ENCODE data around the gene NLRX1.

Gene NLRX1

GRCh38 chr11:119178166-119178680, 9.7 kb downstream of the NLRX1 start:
- Histone ChIP-seq H3K4me2 (ENCODE audit: low read length) (no peak overlapping the region), H2AFZ (no peak overlapping the region), H3K27ac (no peak overlapping the region)

GRCh38 chr11:119179342-119179741, 10.8 kb downstream of the NLRX1 start:
- no peaks in the 10 kb centered on the region for H3K79me2 ChIP-seq
- H3K27me3 ChIP-seq (ENCODE audit: control insufficient read depth, insufficient read depth, low read length) = no peaks in the 10 kb centered on the region
- no peak overlapping the region for H3K9ac ChIP-seq
- no peak overlapping the region for H3K4me3 ChIP-seq (ENCODE audit: low read depth, low read length)
- no peak overlapping the region for H2AFZ ChIP-seq
- H3K4me2 ChIP-seq (ENCODE audit: low read length) = no peak overlapping the region
- H3K4me1 ChIP-seq = no peaks in the 10 kb centered on the region
- H3K27ac ChIP-seq = no peak overlapping the region
- no peaks in the 10 kb centered on the region for H3K9me3 ChIP-seq (ENCODE audit: control insufficient read depth, low read length)
- H3K36me3 ChIP-seq (ENCODE audit: control insufficient read depth, insufficient read depth, low read length) = no peaks in the 10 kb centered on the region
- TF ChIP-seq CTCF (IDR thresholded peaks at IDR 0.05) = no peak

More at GRCh38 chr11:119178166-119178680, 9.7 kb downstream of the NLRX1 start:
- no peaks in the 10 kb centered on the region for H3K4me1 ChIP-seq
- no peaks in the 10 kb centered on the region for H3K36me3 ChIP-seq (ENCODE audit: control insufficient read depth, insufficient read depth, low read length)
- H3K9ac ChIP-seq = no peak overlapping the region
- TF ChIP-seq CTCF (IDR thresholded peaks at IDR 0.05) = no peak
- H3K9me3 ChIP-seq (ENCODE audit: control insufficient read depth, low read length) = no peaks in the 10 kb centered on the region
- H3K27me3 ChIP-seq (ENCODE audit: control insufficient read depth, insufficient read depth, low read length) = no peaks in the 10 kb centered on the region
- no peak overlapping the region for H3K4me3 ChIP-seq (ENCODE audit: low read depth, low read length)
- no peaks in the 10 kb centered on the region for H3K79me2 ChIP-seq

- Histone ChIP-seq H3K4me3 (ENCODE audit: low read depth, low read length) (no peak overlapping the region), H3K27me3 (ENCODE audit: control insufficient read depth, insufficient read depth, low read length) (no peaks in the 10 kb centered on the region), H3K36me3 (ENCODE audit: control insufficient read depth, insufficient read depth, low read length) (no peaks in the 10 kb centered on the region), H3K9me3 (ENCODE audit: control insufficient read depth, low read length) (no peaks in the 10 kb centered on the region), H3K4me1 (no peaks in the 10 kb centered on the region), H2AFZ (no peak overlapping the region), H3K79me2 (no peaks in the 10 kb centered on the region), H3K9ac (no peak overlapping the region), H3K4me2 (ENCODE audit: low read length) (no peak overlapping the region), H3K27ac (no peak overlapping the region)
- no peak for TF ChIP-seq CTCF (IDR thresholded peaks at IDR 0.05)
Observed at GRCh38 chr11:119179983-119180382, 11.5 kb downstream of the NLRX1 start.

GRCh38 chr11:119180729-119181676, 12.5 kb downstream of the NLRX1 start:
- Histone ChIP-seq H3K27me3 (ENCODE audit: control insufficient read depth, insufficient read depth, low read length) (no peaks in the 10 kb centered on the region), H3K36me3 (ENCODE audit: control insufficient read depth, insufficient read depth, low read length) (no peaks in the 10 kb centered on the region), H3K4me2 (ENCODE audit: low read length) (no peak overlapping the region), H3K9ac (no peak overlapping the region), H3K4me3 (ENCODE audit: low read depth, low read length) (no peak overlapping the region), H3K79me2 (no peaks in the 10 kb centered on the region), H3K4me1 (no peaks in the 10 kb centered on the region), H3K27ac (no peak overlapping the region), H3K9me3 (ENCODE audit: control insufficient read depth, low read length) (no peaks in the 10 kb centered on the region), H2AFZ (no peak overlapping the region)
- no peak for TF ChIP-seq CTCF (IDR thresholded peaks at IDR 0.05)
